Neural progenitor cell (in vitro differentiated cells): ENCODE results near the gene PPP1CA. TPM values are rescaled to one million over a fixed set of nuclear protein-coding genes. Genes with fewer than 3 reads are reported as not detected.

Source experiments
- DNase-seq: peaks from one replicate; pipeline ENCODE4 v3.0.0-alpha.2; 2016; ENCODE audit warnings: low spot score
- H2AFZ ChIP-seq: fragments of 200-600 bp; sonication (generic); replicated peaks from 2 replicates; pipeline ENCODE4 v1.6.1; 2016; ENCODE audit warnings: antibody characterized with exemption
- H3F3A ChIP-seq: fragments of 200-600 bp; sonication (generic); 2 replicates; pipeline ENCODE4 v1.6.1; 2016; ENCODE audit warnings: antibody characterized with exemption, low read depth
- H3K27ac ChIP-seq: fragments of 200-600 bp; sonication (generic); 2 replicates; pipeline ENCODE4 v1.5.1; 2016; ENCODE audit warnings: mild to moderate bottlenecking
- H3K27me3 ChIP-seq: fragments of 200-600 bp; sonication (generic); 2 replicates; pipeline ENCODE4 v1.6.1; 2016; ENCODE audit warnings: mild to moderate bottlenecking, moderate library complexity
- H3K36me3 ChIP-seq: fragments of 200-600 bp; sonication (generic); 2 replicates; pipeline ENCODE4 v1.5.1; 2016
- H3K4me1 ChIP-seq: fragments of 200-600 bp; sonication (generic); 2 replicates; pipeline ENCODE4 v1.6.1; 2016; ENCODE audit warnings: mixed run types
- H3K4me2 ChIP-seq: fragments of 200-600 bp; sonication (generic); 2 replicates; pipeline ENCODE4 v1.6.1; 2016
- H3K4me3 ChIP-seq: fragments of 200-600 bp; sonication (generic); 2 replicates; pipeline ENCODE4 v1.5.1; 2016
- H3K79me2 ChIP-seq: fragments of 200-600 bp; sonication (generic); 2 replicates; pipeline ENCODE4 v1.6.1; 2016; ENCODE audit warnings: low read depth
- H3K9ac ChIP-seq: fragments of 200-600 bp; sonication (generic); 2 replicates; pipeline ENCODE4 v1.6.1; 2016
- H3K9me3 ChIP-seq: fragments of 200-600 bp; sonication (generic); 2 replicates; pipeline ENCODE4 v1.5.1; 2016; ENCODE audit warnings: low read depth
- H4K20me1 ChIP-seq: fragments of 200-600 bp; sonication (generic); 2 replicates; pipeline ENCODE4 v1.6.1; 2016; ENCODE audit warnings: low read depth
- H3K27ac Mint-ChIP-seq: 3 replicates; pipeline ENCODE4 v1.8.0; 2021; ENCODE audit warnings: mixed read lengths
- H3K27me3 Mint-ChIP-seq: 2 replicates; pipeline ENCODE4 v1.8.0; 2022; ENCODE audit warnings: low read depth, mild to moderate bottlenecking, inconsistent platforms, moderate library complexity, mixed read lengths; ENCODE audit not compliant: insufficient read depth
- H3K36me3 Mint-ChIP-seq: 3 replicates; pipeline ENCODE4 v1.8.0; 2021; ENCODE audit warnings: mixed read lengths
- H3K4me1 Mint-ChIP-seq: 3 replicates; pipeline ENCODE4 v1.8.0; 2021; ENCODE audit warnings: mixed read lengths
- H3K4me3 Mint-ChIP-seq: 3 replicates; pipeline ENCODE4 v1.8.0; 2021; ENCODE audit warnings: mild to moderate bottlenecking, moderate library complexity, mixed read lengths
- H3K9me3 Mint-ChIP-seq: 3 replicates; pipeline ENCODE4 v1.8.0; 2020; ENCODE audit warnings: mixed read lengths
- EZH2 ChIP-seq: fragments of 200-600 bp; sonication (generic); IDR thresholded peaks from 2 replicates; pipeline ENCODE4 v1.6.1; 2017; ENCODE audit warnings: antibody characterized with exemption, mild to moderate bottlenecking, moderate library complexity
- EZH2phosphoT487 ChIP-seq: fragments of 200-600 bp; sonication (generic); IDR thresholded peaks from 2 replicates; pipeline ENCODE4 v1.6.1; 2017; ENCODE audit warnings: antibody characterized with exemption
- total RNA-seq: library from RNA; depleted of rRNA; stranded (reverse); fragments of >200 nt; gene quantifications from 2 replicates; pipeline ENCODE4 v1.2.3, GENCODE V29; 2015; ENCODE audit warnings: low replicate concordance
- TF ChIP-seq, protein P1 (sequence below): fragments of 200-600 bp; sonication (generic); IDR thresholded peaks from 2 replicates; pipeline ENCODE4 v1.5.1; 2017; ENCODE audit warnings: antibody characterized with exemption, mild to moderate bottlenecking

PPP1CA gene
- total RNA-seq, 1 donor from 2014 or later = 102 TPM

- Mint-ChIP-seq H3K36me3 (no peaks in the 10 kb centered on the region), H3K27me3 (peaks cover 19% of the 10 kb centered on the region)
- no peak overlapping the region for H3K4me3 ChIP-seq
Measured at GRCh38 chr11:67370351-67371076, 31.1 kb downstream of the PPP1CA start.

DNA sequence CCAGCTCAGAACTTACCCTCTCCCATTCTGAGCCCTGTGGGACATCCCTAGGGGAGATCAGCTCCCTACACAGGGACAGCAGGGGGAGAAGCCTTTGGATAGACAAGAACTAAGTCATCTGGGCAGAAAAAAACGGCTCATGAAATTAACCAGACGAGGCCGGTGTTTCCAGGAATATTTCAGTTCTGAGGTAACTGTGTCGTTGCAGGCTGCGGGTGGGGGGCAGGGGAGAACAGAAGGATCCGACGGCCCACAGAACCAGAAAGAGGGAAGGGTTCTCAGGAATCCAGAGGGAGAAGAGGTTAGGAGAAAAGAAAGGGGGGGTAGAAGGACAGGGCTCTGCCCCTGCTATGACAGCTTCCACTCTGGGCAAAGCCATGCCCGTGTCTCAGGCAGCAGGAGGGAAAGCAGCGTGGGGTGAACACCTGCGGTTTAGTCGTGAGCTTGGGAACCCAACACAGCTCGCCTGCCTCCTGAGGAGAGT lies 31.8 kb downstream of the PPP1CA start:
- Mint-ChIP-seq H3K4me3 (no peak overlapping the region), H3K27ac (no peak overlapping the region), H3K27me3 (peaks cover 18% of the 10 kb centered on the region), H3K9me3 (no peaks in the 10 kb centered on the region), H3K4me1 (peaks cover 36% of the 10 kb centered on the region), H3K36me3 (no peaks in the 10 kb centered on the region)
- H3K27me3 ChIP-seq = peaks cover 53% of the 10 kb centered on the region
- H3K9ac ChIP-seq = no peak overlapping the region
- no peak for DNase-seq
- H4K20me1 ChIP-seq = peaks cover 16% of the 10 kb centered on the region
- H3F3A ChIP-seq = peaks cover 29% of the 10 kb centered on the region
- H3K4me1 ChIP-seq = peaks cover 33% of the 10 kb centered on the region
- no peaks in the 10 kb centered on the region for H3K9me3 ChIP-seq
- no peak overlapping the region for H3K4me3 ChIP-seq
- no peak overlapping the region for H2AFZ ChIP-seq
- TF ChIP-seq EZH2 = no peak
- TF ChIP-seq, protein P1, sequence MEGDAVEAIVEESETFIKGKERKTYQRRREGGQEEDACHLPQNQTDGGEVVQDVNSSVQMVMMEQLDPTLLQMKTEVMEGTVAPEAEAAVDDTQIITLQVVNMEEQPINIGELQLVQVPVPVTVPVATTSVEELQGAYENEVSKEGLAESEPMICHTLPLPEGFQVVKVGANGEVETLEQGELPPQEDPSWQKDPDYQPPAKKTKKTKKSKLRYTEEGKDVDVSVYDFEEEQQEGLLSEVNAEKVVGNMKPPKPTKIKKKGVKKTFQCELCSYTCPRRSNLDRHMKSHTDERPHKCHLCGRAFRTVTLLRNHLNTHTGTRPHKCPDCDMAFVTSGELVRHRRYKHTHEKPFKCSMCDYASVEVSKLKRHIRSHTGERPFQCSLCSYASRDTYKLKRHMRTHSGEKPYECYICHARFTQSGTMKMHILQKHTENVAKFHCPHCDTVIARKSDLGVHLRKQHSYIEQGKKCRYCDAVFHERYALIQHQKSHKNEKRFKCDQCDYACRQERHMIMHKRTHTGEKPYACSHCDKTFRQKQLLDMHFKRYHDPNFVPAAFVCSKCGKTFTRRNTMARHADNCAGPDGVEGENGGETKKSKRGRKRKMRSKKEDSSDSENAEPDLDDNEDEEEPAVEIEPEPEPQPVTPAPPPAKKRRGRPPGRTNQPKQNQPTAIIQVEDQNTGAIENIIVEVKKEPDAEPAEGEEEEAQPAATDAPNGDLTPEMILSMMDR = no peak
- TF ChIP-seq EZH2phosphoT487 = no peak
- no peaks in the 10 kb centered on the region for H3K36me3 ChIP-seq
- no peak overlapping the region for H3K27ac ChIP-seq
- peak overlapping the region; percentile 24 for H3K4me2 ChIP-seq
- H3K79me2 ChIP-seq = no peaks in the 10 kb centered on the region

More at GRCh38 chr11:67370351-67371076, 31.1 kb downstream of the PPP1CA start:
- H3K4me1 Mint-ChIP-seq = peaks cover 37% of the 10 kb centered on the region
- Histone ChIP-seq H3K79me2 (no peaks in the 10 kb centered on the region), H2AFZ (no peak overlapping the region), H3K9me3 (no peaks in the 10 kb centered on the region), H3K4me2 (peak overlapping the region; percentile 24), H4K20me1 (peaks cover 16% of the 10 kb centered on the region), H3K36me3 (no peaks in the 10 kb centered on the region), H3K27ac (no peak overlapping the region), H3K27me3 (peaks cover 59% of the 10 kb centered on the region), H3K9ac (no peak overlapping the region), H3K4me1 (peaks cover 40% of the 10 kb centered on the region), H3F3A (peaks cover 32% of the 10 kb centered on the region)
- H3K27ac Mint-ChIP-seq = no peak overlapping the region
- TF ChIP-seq EZH2phosphoT487 (no peak), EZH2 (no peak)
- DNase-seq = peak; percentile 53
- no peak overlapping the region for H3K4me3 Mint-ChIP-seq
- no peaks in the 10 kb centered on the region for H3K9me3 Mint-ChIP-seq

- H3K4me2 ChIP-seq = no peak overlapping the region
- peaks cover 47% of the 10 kb centered on the region for H3K27me3 ChIP-seq
- TF ChIP-seq, protein P1 = no peak
- no peak for TF ChIP-seq EZH2phosphoT487
- no peak for TF ChIP-seq EZH2
- H4K20me1 ChIP-seq = peaks cover 16% of the 10 kb centered on the region
- Mint-ChIP-seq H3K36me3 (no peaks in the 10 kb centered on the region), H3K27me3 (peaks cover 15% of the 10 kb centered on the region), H3K27ac (no peak overlapping the region), H3K9me3 (no peaks in the 10 kb centered on the region), H3K4me3 (no peak overlapping the region), H3K4me1 (peaks cover 30% of the 10 kb centered on the region)
- no peak overlapping the region for H3K4me3 ChIP-seq
- H3K9me3 ChIP-seq = no peaks in the 10 kb centered on the region
- no peaks in the 10 kb centered on the region for H3K79me2 ChIP-seq
- no peak for DNase-seq
- peaks cover 28% of the 10 kb centered on the region for H3K4me1 ChIP-seq
- H3K27ac ChIP-seq = no peak overlapping the region
- no peaks in the 10 kb centered on the region for H3K36me3 ChIP-seq
- H3K9ac ChIP-seq = no peak overlapping the region
- H2AFZ ChIP-seq = no peak overlapping the region
- H3F3A ChIP-seq = peaks cover 23% of the 10 kb centered on the region
Measured at GRCh38 chr11:67369275-67369674, 32.4 kb downstream of the PPP1CA start.

- TF ChIP-seq EZH2phosphoT487 (no peak), EZH2 (no peak)
- TF ChIP-seq, protein P1 = no peak
- no peak overlapping the region for H3K27ac Mint-ChIP-seq
- Histone ChIP-seq H3K79me2 (no peaks in the 10 kb centered on the region), H4K20me1 (peaks cover 16% of the 10 kb centered on the region), H3K9ac (no peak overlapping the region), H3K4me1 (peaks cover 23% of the 10 kb centered on the region), H3K4me3 (no peak overlapping the region), H3K27me3 (peaks cover 40% of the 10 kb centered on the region), H2AFZ (no peak overlapping the region), H3K36me3 (no peaks in the 10 kb centered on the region), H3K4me2 (no peak overlapping the region), H3K27ac (no peak overlapping the region), H3F3A (peaks cover 18% of the 10 kb centered on the region), H3K9me3 (no peaks in the 10 kb centered on the region)
- no peak for DNase-seq
- no peaks in the 10 kb centered on the region for H3K9me3 Mint-ChIP-seq
- no peak overlapping the region for H3K4me3 Mint-ChIP-seq
- H3K36me3 Mint-ChIP-seq = peaks cover 2% of the 10 kb centered on the region
- H3K4me1 Mint-ChIP-seq = peaks cover 26% of the 10 kb centered on the region
- H3K27me3 Mint-ChIP-seq = peaks cover 12% of the 10 kb centered on the region
Measured at GRCh38 chr11:67368621-67369020, 33.0 kb downstream of the PPP1CA start.
